Choroid plexus epithelial cell (primary cell): Measurements from ENCODE around the gene DMTF1.
"Not testable (repeated sequence)": the region's sequence is repeated elsewhere in the genome, so short reads cannot be mapped to it uniquely, and the experiment has no call there.

Experiments used
- DNase-seq: peaks from one replicate; pipeline ENCODE4 v3.0.0-alpha.2; 2010; ENCODE audit warnings: low read depth
- H3K4me3 ChIP-seq: 2 replicates; pipeline ENCODE4 v1.5.1; 2011; ENCODE audit warnings: low read depth, mild to moderate bottlenecking, control low read depth, low read length, moderate library complexity
- CTCF ChIP-seq: conservative IDR thresholded peaks from 2 replicates; pipeline ENCODE4 v1.5.1; 2011; ENCODE audit warnings: low read depth, mild to moderate bottlenecking, control low read depth, inconsistent platforms, low read length, moderate library complexity

The DMTF1 gene

GRCh38 chr7:87113077-87113476 is 39.2 kb upstream of the DMTF1 start:
- TF ChIP-seq CTCF = no peak
- peak; percentile 13 for DNase-seq
- H3K4me3 ChIP-seq = no peak overlapping the region

GRCh38 chr7:87113904-87114303 is 38.3 kb upstream of the DMTF1 start:
- not testable (repeated sequence) for DNase-seq, H3K4me3 ChIP-seq

- H3K4me3 ChIP-seq, DNase-seq: not testable (repeated sequence)
Measured at GRCh38 chr7:87115772-87116171, 36.5 kb upstream of the DMTF1 start.

- no peak overlapping the region for H3K4me3 ChIP-seq
- TF ChIP-seq CTCF = no peak
- no peak for DNase-seq
Measured at GRCh38 chr7:87116315-87116714, 35.9 kb upstream of the DMTF1 start.

- no peak for DNase-seq
- H3K4me3 ChIP-seq = no peak overlapping the region
- no peak for TF ChIP-seq CTCF
Measured at GRCh38 chr7:87119581-87119980, 32.7 kb upstream of the DMTF1 start.

GRCh38 chr7:87123105-87123504 is 29.1 kb upstream of the DMTF1 start:
- H3K4me3 ChIP-seq = no peak overlapping the region
- no peak for DNase-seq
- TF ChIP-seq CTCF = no peak

- no peak overlapping the region for H3K4me3 ChIP-seq
- no peak for DNase-seq
- TF ChIP-seq CTCF = no peak
Measured at GRCh38 chr7:87127019-87127418, 25.2 kb upstream of the DMTF1 start.

- no peak overlapping the region for H3K4me3 ChIP-seq
- TF ChIP-seq CTCF = no peak
- no peak for DNase-seq
Measured at GRCh38 chr7:87128861-87129267, 23.4 kb upstream of the DMTF1 start.
